ENCODE data around the gene SLC1A7.

The SLC1A7 gene

DNA sequence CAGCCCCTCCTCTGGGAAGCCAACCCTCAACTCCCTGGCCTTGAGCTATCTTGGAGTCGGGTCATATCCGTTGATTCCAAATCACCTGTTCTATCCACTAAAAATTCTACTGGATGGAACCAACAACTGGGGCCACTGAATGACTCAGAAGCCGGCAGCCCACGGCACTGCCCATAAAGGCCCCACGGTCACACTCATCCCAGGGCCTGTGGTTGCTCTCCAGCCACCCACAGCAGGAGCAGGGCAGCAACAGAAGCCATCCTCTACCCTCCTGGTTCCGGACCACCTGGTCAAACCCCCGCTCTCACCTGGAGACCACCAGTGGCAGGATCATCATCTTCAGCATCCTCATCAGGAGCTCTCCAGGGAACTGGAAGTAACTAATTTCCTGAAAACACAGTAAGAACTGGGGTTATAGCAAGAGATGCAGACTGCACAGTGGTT, 8.4 kb downstream of the SLC1A7 start:
- Histone ChIP-seq H3K4me3 (ENCODE audit: low read depth, low read length, poor library complexity, severe bottlenecking) (no peak overlapping the region), H4K20me1 (ENCODE audit: insufficient read depth, low read length) (no peaks in the 10 kb centered on the region), H2AFZ (ENCODE audit: low read length) (no peak overlapping the region), H3K9me2 (ENCODE audit: low read depth, low read length) (no peaks in the 10 kb centered on the region), H3F3A (ENCODE audit: insufficient read depth, low read length) (no peaks in the 10 kb centered on the region), H3K79me2 (ENCODE audit: insufficient read depth, low read length) (no peaks in the 10 kb centered on the region), H3K36me3 (ENCODE audit: insufficient read depth, low read length) (no peaks in the 10 kb centered on the region; the same call in 1 of the 2 replicates), H3K27me3 (ENCODE audit: insufficient read depth, low read length) (peaks cover 6% of the 10 kb centered on the region; the same call in 1 of the 2 replicates), H3K9me3 (ENCODE audit: low read length) (peaks cover 7% of the 10 kb centered on the region; the same call in 1 of the 2 replicates), H3K9ac (ENCODE audit: low read length) (no peak overlapping the region), H3K27ac (ENCODE audit: low read depth, low read length, poor library complexity, severe bottlenecking) (no peak overlapping the region), H3K4me2 (ENCODE audit: low read length) (no peak overlapping the region), H3K4me1 (ENCODE audit: insufficient read depth, low read length, severe bottlenecking) (no peaks in the 10 kb centered on the region)
- TF ChIP-seq CTCF (IDR thresholded peaks at IDR 0.05; ENCODE audit: low read length) (no peak), EZH2 (IDR thresholded peaks at IDR 0.05; ENCODE audit: borderline replicate concordance, low read length) (no peak)

- Histone ChIP-seq H3K4me1 (ENCODE audit: insufficient read depth, low read length, severe bottlenecking) (no peaks in the 10 kb centered on the region), H3K79me2 (ENCODE audit: insufficient read depth, low read length) (no peaks in the 10 kb centered on the region), H3K27ac (ENCODE audit: low read depth, low read length, poor library complexity, severe bottlenecking) (no peak overlapping the region), H3K9me3 (ENCODE audit: low read length) (peaks cover 7% of the 10 kb centered on the region; the same call in 1 of the 2 replicates), H3K9me2 (ENCODE audit: low read depth, low read length) (no peaks in the 10 kb centered on the region), H3K27me3 (ENCODE audit: insufficient read depth, low read length) (peaks cover 6% of the 10 kb centered on the region; the same call in 1 of the 2 replicates), H3K4me3 (ENCODE audit: low read depth, low read length, poor library complexity, severe bottlenecking) (no peak overlapping the region), H3K36me3 (ENCODE audit: insufficient read depth, low read length) (no peaks in the 10 kb centered on the region; the same call in 1 of the 2 replicates), H3K4me2 (ENCODE audit: low read length) (no peak overlapping the region), H3K9ac (ENCODE audit: low read length) (no peak overlapping the region), H2AFZ (ENCODE audit: low read length) (no peak overlapping the region), H4K20me1 (ENCODE audit: insufficient read depth, low read length) (no peaks in the 10 kb centered on the region), H3F3A (ENCODE audit: insufficient read depth, low read length) (no peaks in the 10 kb centered on the region)
- TF ChIP-seq CTCF (IDR thresholded peaks at IDR 0.05; ENCODE audit: low read length) (no peak), EZH2 (IDR thresholded peaks at IDR 0.05; ENCODE audit: borderline replicate concordance, low read length) (no peak)
These were observed 9.0 kb downstream of the SLC1A7 start for GRCh38 chr1:53133261-53134041.

DNA sequence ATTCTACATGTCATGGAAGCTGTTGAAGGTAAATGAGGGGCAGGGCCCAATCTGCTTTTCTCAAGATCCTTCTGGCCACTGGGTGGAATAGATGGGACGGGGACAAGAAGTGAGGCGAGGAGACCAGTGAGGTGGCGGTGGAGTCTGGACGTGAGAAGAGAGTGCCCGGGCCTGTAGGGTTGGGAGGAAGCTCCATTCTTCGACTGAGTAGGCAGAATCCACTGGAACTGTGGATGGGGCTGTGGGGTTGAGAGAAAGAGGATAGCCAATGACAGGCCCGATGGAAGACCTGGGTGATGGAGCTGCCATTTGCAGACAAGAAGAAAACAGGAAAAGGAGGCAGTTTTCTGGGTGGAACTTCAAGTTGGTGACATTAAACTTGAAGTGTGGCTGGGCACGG, 10.3 kb downstream of the SLC1A7 start:
- no peaks in the 10 kb centered on the region for H3K4me1 ChIP-seq (ENCODE audit: insufficient read depth, low read length, severe bottlenecking)
- no peaks in the 10 kb centered on the region for H3K79me2 ChIP-seq (ENCODE audit: insufficient read depth, low read length)
- H3K4me3 ChIP-seq (ENCODE audit: low read depth, low read length, poor library complexity, severe bottlenecking): no peak overlapping the region
- TF ChIP-seq CTCF (IDR thresholded peaks at IDR 0.05; ENCODE audit: low read length): no peak
- no peak for TF ChIP-seq EZH2 (IDR thresholded peaks at IDR 0.05; ENCODE audit: borderline replicate concordance, low read length)
- no peaks in the 10 kb centered on the region for H3K9me3 ChIP-seq (ENCODE audit: low read length)
- H2AFZ ChIP-seq (ENCODE audit: low read length): no peak overlapping the region
- H3K36me3 ChIP-seq (ENCODE audit: insufficient read depth, low read length): no peaks in the 10 kb centered on the region
- H3F3A ChIP-seq (ENCODE audit: insufficient read depth, low read length): no peaks in the 10 kb centered on the region
- H3K27me3 ChIP-seq (ENCODE audit: insufficient read depth, low read length): peaks cover 6% of the 10 kb centered on the region; the same call in 1 of the 2 replicates
- H3K27ac ChIP-seq (ENCODE audit: low read depth, low read length, poor library complexity, severe bottlenecking): no peak overlapping the region
- no peaks in the 10 kb centered on the region for H3K9me2 ChIP-seq (ENCODE audit: low read depth, low read length)
- H3K4me2 ChIP-seq (ENCODE audit: low read length): no peak overlapping the region
- no peaks in the 10 kb centered on the region for H4K20me1 ChIP-seq (ENCODE audit: insufficient read depth, low read length)
- no peak overlapping the region for H3K9ac ChIP-seq (ENCODE audit: low read length)

Data from OCI-LY1 (cell line).